ENCODE results near the gene CPN1.

DNA sequence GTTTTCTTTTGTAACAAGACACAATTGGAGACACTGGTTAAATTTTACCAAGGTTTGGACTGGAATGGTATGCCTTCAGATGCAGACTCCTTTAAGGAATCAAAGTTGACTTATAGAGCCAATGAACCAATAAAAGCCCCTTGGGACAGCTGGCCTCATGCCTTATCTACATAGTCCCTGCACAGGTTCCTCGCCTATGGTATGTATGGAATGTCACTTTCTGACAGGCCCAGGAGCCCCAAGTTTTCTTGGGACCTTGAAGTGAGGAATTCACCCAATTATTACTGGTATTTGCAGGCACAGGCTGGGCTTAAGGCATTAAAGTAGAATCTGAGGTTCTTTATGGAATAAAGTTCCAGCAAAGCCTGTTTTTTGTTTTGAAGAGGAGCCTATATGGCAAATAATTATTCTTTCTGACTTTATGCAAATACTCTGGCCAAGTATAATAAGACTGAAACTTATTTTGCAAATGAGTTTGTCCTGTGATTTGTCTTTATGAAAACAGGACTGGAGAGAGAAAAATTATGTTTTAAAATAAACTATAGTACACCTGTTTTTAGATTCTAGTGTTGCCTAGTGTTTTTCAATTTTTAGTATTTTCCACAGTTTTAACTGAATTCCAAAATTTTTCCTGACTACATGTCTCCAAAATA, 47.8 kb downstream of the CPN1 start:
- TF ChIP-seq, protein P1, sequence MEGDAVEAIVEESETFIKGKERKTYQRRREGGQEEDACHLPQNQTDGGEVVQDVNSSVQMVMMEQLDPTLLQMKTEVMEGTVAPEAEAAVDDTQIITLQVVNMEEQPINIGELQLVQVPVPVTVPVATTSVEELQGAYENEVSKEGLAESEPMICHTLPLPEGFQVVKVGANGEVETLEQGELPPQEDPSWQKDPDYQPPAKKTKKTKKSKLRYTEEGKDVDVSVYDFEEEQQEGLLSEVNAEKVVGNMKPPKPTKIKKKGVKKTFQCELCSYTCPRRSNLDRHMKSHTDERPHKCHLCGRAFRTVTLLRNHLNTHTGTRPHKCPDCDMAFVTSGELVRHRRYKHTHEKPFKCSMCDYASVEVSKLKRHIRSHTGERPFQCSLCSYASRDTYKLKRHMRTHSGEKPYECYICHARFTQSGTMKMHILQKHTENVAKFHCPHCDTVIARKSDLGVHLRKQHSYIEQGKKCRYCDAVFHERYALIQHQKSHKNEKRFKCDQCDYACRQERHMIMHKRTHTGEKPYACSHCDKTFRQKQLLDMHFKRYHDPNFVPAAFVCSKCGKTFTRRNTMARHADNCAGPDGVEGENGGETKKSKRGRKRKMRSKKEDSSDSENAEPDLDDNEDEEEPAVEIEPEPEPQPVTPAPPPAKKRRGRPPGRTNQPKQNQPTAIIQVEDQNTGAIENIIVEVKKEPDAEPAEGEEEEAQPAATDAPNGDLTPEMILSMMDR (IDR thresholded peaks at IDR 0.05; ENCODE audit: poor library complexity): no peak
- TF ChIP-seq EZH2phosphoT487 (IDR thresholded peaks at IDR 0.05; ENCODE audit: low read depth, severe bottlenecking, unreplicated experiment) (no peak), EZH2 (IDR thresholded peaks at IDR 0.05; ENCODE audit: borderline replicate concordance) (no peak)
